Osteocyte (in vitro differentiated cells): Measurements from ENCODE around the gene CDH4. TPM values are rescaled to one million over a fixed set of nuclear protein-coding genes. Genes with fewer than 3 reads are reported as not detected.

Experiments used
- DNase-seq: peaks from one replicate; pipeline ENCODE4 v3.0.0; 2021; ENCODE audit warnings: mixed read lengths; ENCODE audit not compliant: unreplicated experiment; ENCODE audit errors: extremely low spot score
- H3K27ac Mint-ChIP-seq: one replicate; pipeline ENCODE4 v1.8.0; 2021; ENCODE audit warnings: mild to moderate bottlenecking, mixed read lengths; ENCODE audit not compliant: unreplicated experiment
- H3K27me3 Mint-ChIP-seq: one replicate; pipeline ENCODE4 v1.8.0; 2021; ENCODE audit warnings: mixed read lengths; ENCODE audit not compliant: unreplicated experiment
- H3K36me3 Mint-ChIP-seq: one replicate; pipeline ENCODE4 v1.8.0; 2021; ENCODE audit warnings: mixed read lengths; ENCODE audit not compliant: unreplicated experiment
- H3K4me1 Mint-ChIP-seq: one replicate; pipeline ENCODE4 v1.8.0; 2021; ENCODE audit warnings: mixed read lengths; ENCODE audit not compliant: unreplicated experiment
- H3K4me3 Mint-ChIP-seq: one replicate; pipeline ENCODE4 v1.8.0; 2021; ENCODE audit warnings: mild to moderate bottlenecking, moderate library complexity, mixed read lengths; ENCODE audit not compliant: unreplicated experiment
- H3K9me3 Mint-ChIP-seq: one replicate; pipeline ENCODE4 v1.8.0; 2021; ENCODE audit warnings: mixed read lengths; ENCODE audit not compliant: unreplicated experiment
- total RNA-seq: library from RNA; stranded (reverse); gene quantifications from 2 replicates; pipeline ENCODE4 v1.2.1, GENCODE V29; 2021
- TF ChIP-seq, protein P1 (sequence below): fragments of 200-600 bp; sonication (generic); IDR thresholded peaks from 2 replicates; pipeline ENCODE4 v1.5.0; 2021; ENCODE audit warnings: antibody characterized with exemption, mild to moderate bottlenecking, moderate library complexity

Gene CDH4
- total RNA-seq, 1 donor from 2014 or later, result 1.3 TPM

DNA sequence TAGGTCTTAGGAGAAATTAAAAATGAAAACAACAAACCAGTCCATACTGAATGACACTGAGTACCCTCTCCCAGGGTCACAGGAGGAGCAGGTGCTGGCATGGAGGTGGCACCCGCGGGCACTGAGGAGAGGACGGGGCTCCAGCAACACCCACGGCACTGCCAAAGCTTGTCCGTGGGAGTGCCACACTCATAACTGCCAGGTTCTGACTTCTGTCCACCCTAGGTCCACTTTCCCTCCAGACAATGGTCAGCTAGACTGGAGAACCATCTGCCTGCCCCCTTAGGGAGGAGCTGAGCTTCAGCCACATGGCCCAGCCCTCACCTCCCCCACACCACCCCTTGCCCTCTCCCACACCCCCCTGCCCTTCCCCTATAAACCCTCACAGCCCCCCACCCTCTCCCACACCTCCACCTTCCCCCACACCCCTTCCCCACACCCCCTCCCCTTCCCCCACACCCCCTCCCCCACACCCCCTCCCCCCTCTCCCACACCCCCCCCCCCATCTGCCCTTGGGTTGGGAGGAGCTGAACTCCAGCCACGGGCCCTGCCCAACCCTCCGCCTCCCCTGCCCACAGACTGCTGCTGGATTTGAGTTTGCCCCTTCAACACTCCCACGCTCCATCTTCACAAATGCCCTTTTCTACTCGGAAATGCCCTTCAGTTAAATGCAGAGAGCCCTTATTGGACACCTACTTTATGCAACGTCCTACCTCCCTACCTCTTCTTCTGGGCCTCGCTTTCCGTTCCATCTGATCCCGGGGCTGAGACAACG, 684.1 kb downstream of the CDH4 start:
- Mint-ChIP-seq H3K27me3 (no peaks in the 10 kb centered on the region), H3K9me3 (no peaks in the 10 kb centered on the region), H3K4me3 (no peak overlapping the region), H3K4me1 (no peaks in the 10 kb centered on the region), H3K27ac (no peak overlapping the region), H3K36me3 (no peaks in the 10 kb centered on the region)
- DNase-seq, result no peak
- TF ChIP-seq, protein P1, sequence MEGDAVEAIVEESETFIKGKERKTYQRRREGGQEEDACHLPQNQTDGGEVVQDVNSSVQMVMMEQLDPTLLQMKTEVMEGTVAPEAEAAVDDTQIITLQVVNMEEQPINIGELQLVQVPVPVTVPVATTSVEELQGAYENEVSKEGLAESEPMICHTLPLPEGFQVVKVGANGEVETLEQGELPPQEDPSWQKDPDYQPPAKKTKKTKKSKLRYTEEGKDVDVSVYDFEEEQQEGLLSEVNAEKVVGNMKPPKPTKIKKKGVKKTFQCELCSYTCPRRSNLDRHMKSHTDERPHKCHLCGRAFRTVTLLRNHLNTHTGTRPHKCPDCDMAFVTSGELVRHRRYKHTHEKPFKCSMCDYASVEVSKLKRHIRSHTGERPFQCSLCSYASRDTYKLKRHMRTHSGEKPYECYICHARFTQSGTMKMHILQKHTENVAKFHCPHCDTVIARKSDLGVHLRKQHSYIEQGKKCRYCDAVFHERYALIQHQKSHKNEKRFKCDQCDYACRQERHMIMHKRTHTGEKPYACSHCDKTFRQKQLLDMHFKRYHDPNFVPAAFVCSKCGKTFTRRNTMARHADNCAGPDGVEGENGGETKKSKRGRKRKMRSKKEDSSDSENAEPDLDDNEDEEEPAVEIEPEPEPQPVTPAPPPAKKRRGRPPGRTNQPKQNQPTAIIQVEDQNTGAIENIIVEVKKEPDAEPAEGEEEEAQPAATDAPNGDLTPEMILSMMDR, result no peak

DNA sequence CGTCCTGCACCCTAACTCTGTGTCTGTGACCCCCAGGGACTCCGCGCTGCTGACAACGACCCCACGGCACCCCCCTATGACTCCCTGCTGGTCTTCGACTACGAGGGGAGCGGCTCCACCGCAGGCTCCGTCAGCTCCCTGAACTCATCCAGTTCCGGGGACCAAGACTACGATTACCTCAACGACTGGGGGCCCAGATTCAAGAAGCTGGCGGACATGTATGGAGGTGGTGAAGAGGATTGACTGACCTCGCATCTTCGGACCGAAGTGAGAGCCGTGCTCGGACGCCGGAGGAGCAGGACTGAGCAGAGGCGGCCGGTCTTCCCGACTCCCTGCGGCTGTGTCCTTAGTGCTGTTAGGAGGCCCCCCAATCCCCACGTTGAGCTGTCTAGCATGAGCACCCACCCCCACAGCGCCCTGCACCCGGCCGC, 684.7 kb downstream of the CDH4 start:
- Mint-ChIP-seq H3K9me3 (no peaks in the 10 kb centered on the region), H3K27ac (no peak overlapping the region), H3K4me1 (no peaks in the 10 kb centered on the region), H3K4me3 (no peak overlapping the region), H3K27me3 (no peaks in the 10 kb centered on the region), H3K36me3 (no peaks in the 10 kb centered on the region)
- TF ChIP-seq, protein P1, result no peak
- DNase-seq, result no peak

DNA sequence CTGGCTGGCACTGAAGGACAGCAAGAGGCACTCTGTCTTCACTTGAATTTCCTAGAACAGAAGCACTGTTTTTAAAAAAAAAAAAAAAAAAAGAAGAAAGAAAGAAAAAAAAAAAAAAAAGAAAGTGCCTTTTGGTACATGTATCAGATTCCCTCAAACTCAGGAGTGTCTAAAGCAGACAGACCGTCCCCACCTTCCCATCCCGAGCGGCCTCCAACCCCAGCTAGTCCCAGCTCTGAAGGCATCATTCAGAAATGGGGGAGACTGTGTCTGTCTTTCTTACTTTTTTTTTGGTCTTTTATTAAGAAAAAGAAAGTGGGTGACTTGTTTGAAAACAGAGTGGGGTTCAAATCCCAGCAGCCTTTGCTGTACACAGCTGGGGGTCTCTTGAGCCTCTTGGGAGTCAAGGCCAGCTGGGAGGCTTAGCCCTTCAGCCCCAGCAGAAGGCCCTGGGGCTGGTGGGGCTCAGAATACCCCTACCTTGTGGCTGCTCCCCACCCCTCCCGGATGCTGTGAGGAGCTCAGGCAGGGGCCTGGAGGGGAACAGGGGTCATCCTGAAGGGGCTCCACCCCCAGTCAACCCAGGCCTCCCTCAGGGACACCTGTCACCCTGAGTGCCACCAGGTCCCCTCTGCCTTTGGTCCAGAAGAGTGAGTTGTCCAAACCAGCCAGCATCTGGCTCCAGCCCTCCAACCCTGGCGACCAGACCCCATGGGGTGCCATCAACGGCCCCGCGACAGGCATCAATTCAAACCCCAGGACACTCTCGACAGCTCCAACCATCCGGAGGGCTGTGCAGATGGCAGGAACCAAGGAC, 685.3 kb downstream of the CDH4 start:
- TF ChIP-seq, protein P1, result no peak
- Mint-ChIP-seq H3K27me3 (no peaks in the 10 kb centered on the region), H3K4me3 (no peak overlapping the region), H3K36me3 (no peaks in the 10 kb centered on the region), H3K4me1 (no peaks in the 10 kb centered on the region), H3K9me3 (no peaks in the 10 kb centered on the region), H3K27ac (no peak overlapping the region)
- no peak for DNase-seq

DNA sequence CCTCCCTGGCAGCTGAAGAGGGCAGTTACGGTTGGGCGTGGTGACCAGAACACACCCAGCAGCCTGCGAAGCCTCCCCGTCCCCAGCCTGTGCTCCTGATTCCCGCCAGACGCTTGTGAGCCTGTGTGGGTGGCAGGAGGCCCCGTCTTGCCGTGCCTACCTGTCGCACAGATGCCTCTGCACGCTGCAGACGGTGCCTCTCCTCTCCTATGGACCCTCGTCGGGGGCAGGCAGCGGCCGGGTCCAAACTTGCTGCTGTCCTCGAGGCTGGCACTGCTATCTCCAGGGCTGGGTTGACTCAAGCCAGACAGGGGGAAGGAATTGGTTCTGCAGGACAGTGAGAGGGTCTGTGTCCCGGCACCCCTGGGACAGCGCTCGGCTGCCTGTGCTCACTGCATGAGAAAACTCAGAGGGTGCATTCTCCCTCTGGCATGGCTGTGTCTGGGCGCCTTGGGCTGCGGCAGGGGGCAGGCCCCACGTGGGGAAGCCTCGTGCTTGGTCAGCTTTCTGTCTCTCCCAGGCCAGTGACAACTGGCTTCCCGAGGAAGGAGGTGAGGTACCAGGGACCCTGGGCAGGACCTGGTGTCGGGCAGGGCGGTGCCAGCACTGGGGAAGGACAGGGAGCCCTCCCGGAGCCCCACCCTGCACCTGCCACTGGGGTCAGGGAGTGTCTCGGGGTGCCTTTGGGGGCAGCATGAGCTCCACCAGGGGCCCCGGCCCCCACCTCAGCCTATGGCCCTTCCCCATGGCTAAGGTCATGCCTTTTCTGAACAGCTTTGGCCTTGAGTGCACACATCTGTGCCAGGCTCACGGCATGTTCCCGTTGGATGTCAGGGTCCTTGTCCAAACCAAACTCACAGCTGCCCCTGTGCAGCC, 686.1 kb downstream of the CDH4 start:
- Mint-ChIP-seq H3K27ac (no peak overlapping the region), H3K4me3 (no peak overlapping the region), H3K27me3 (no peaks in the 10 kb centered on the region), H3K36me3 (no peaks in the 10 kb centered on the region), H3K4me1 (no peaks in the 10 kb centered on the region), H3K9me3 (no peaks in the 10 kb centered on the region)
- DNase-seq, result no peak
- TF ChIP-seq, protein P1, result no peak
